ENCODE measurements around the gene MPIG6B. TPM values are rescaled to one million over a fixed set of nuclear protein-coding genes. Genes with fewer than 3 reads are reported as not detected.

The MPIG6B gene
- total RNA-seq, 1 experiment from 2014 or later: not detected

DNA sequence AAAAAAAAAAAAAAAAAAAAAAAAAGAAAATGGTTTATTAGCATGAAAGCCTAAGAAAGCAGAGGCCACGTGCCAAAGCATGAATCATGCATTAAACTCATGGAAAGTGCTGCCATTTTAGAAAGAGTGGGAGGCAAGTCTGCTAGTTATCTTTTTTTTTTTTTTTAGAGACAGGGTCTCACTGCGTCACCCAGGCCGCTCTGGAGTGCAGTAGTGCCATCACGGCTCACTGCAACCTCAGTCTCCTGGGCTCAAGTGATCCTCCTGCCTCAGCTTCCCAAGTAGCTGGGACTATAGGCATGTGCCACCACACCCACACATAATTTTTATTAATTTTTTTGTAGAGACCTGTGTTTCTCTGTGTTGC is 48.8 kb downstream of the MPIG6B start:
- H3K4ac ChIP-seq (ENCODE audit: low read depth, low read length): no peak overlapping the region
- H3T11ph ChIP-seq (ENCODE audit: low read length): no peak overlapping the region
- no peaks in the 10 kb centered on the region for H3K23me2 ChIP-seq (ENCODE audit: insufficient read length, low read depth, low read length, poor library complexity, severe bottlenecking)
- H4K91ac ChIP-seq (ENCODE audit: insufficient read length, low read depth, low read length): no peak overlapping the region
- H3K23ac ChIP-seq (ENCODE audit: insufficient read length, low read depth, low read length): no peak overlapping the region
- H2AK5ac ChIP-seq (ENCODE audit: insufficient read length, low read length): no peak overlapping the region
- no peak overlapping the region for H4K5ac ChIP-seq (ENCODE audit: insufficient read length, low read depth, low read length)
- H3K9me3 ChIP-seq (ENCODE audit: control insufficient read depth, low read depth, low read length): no peaks in the 10 kb centered on the region
- H3K27me3 ChIP-seq (ENCODE audit: insufficient read depth, low read length): no peaks in the 10 kb centered on the region
- no peak overlapping the region for H3K9ac ChIP-seq (ENCODE audit: extremely low read depth, insufficient read length, low read length)
- H2BK12ac ChIP-seq (ENCODE audit: insufficient read length, low read depth, low read length): no peak overlapping the region
- no peaks in the 10 kb centered on the region for H4K20me1 ChIP-seq (ENCODE audit: control insufficient read depth, insufficient read depth, insufficient read length)
- TF ChIP-seq CTCF (conservative IDR thresholded peaks at IDR 0.05): no peak
- no peaks in the 10 kb centered on the region for H3K4me1 ChIP-seq (ENCODE audit: insufficient read depth, low read length)
- H3K18ac ChIP-seq (ENCODE audit: insufficient read length, low read depth, low read length): no peak overlapping the region
- Mint-ChIP-seq H3K4me3 (no peak overlapping the region), H3K4me1 (peaks cover 6 to 7% of the 10 kb centered on the region in 2 experiments; a peak in 3 of 4 replicates), H3K27ac (peak overlapping the region in 1 of 3 experiments; percentile 59; a peak in 1 of 7 replicates), H3K36me3 (ENCODE audit: insufficient read depth in 1 of 3, low read depth in 3 of 3) (no peaks in the 10 kb centered on the region), H3K9me3 (no peaks in the 10 kb centered on the region), H3K27me3 (ENCODE audit: low read depth) (no peaks in the 10 kb centered on the region; the same call in 1 of the 2 replicates)
- H2AFZ ChIP-seq (ENCODE audit: low read length): no peak overlapping the region
- no peak overlapping the region for H3K27ac ChIP-seq (ENCODE audit: insufficient read length, low read depth, low read length)
- no peak overlapping the region for H4K8ac ChIP-seq (replicated peaks; ENCODE audit: insufficient read length, low read depth, low read length)
- no CpG with 5 or more reads among the region's 4 CpGs for WGBS (ENCODE audit: extremely low coverage, insufficient read length, low lambda C conversion rate)
- no peak overlapping the region for H2BK15ac ChIP-seq (ENCODE audit: low read depth, low read length)
- H3K14ac ChIP-seq (ENCODE audit: insufficient read depth, low read length): no peak overlapping the region
- H2BK5ac ChIP-seq (ENCODE audit: insufficient read length, low read length): no peak overlapping the region
- no peaks in the 10 kb centered on the region for H3K79me2 ChIP-seq (ENCODE audit: insufficient read depth, low read length)
- no peak overlapping the region for H3K56ac ChIP-seq (ENCODE audit: insufficient read length, low read depth, low read length)
- DNase-seq: no peak
- no peaks in the 10 kb centered on the region for H3K79me1 ChIP-seq (ENCODE audit: insufficient read depth, low read depth, low read length, poor library complexity, severe bottlenecking)
- H2BK20ac ChIP-seq (ENCODE audit: low read depth, low read length, poor library complexity, severe bottlenecking): no peak overlapping the region
- H2BK120ac ChIP-seq (ENCODE audit: low read depth, low read length, poor library complexity, severe bottlenecking): no peak overlapping the region
- H3K4me2 ChIP-seq (ENCODE audit: insufficient read depth, insufficient read length, low read length): no peak overlapping the region
